Mesothelial cell of epicardium (in vitro differentiated cells): ENCODE results near the gene NUP210. TPM values are rescaled to one million over a fixed set of nuclear protein-coding genes. Genes with fewer than 3 reads are reported as not detected.
A peak's percentile ranks its signal among the peaks of the same experiment; 100 is the strongest.

ENCODE experiments used
- DNase-seq, 2 experiments: peaks; one replicate each; pipeline ENCODE4 v3.0.0; 2021; ENCODE audit warnings: low spot score in 2 of 2; ENCODE audit not compliant: unreplicated experiment in 2 of 2
- H3K27ac Mint-ChIP-seq: 2 replicates; pipeline ENCODE4 v1.8.0; 2021; ENCODE audit warnings: mixed read lengths
- H3K27me3 Mint-ChIP-seq: 2 replicates; pipeline ENCODE4 v1.8.0; 2021; ENCODE audit warnings: low read depth, mixed read lengths
- H3K36me3 Mint-ChIP-seq: 2 replicates; pipeline ENCODE4 v1.8.0; 2021; ENCODE audit warnings: mixed read lengths
- H3K4me1 Mint-ChIP-seq: 2 replicates; pipeline ENCODE4 v1.8.0; 2021; ENCODE audit warnings: mixed read lengths
- H3K4me3 Mint-ChIP-seq: 2 replicates; pipeline ENCODE4 v1.8.0; 2021; ENCODE audit warnings: mild to moderate bottlenecking, moderate library complexity, mixed read lengths
- H3K9me3 Mint-ChIP-seq: 2 replicates; pipeline ENCODE4 v1.8.0; 2021; ENCODE audit warnings: mixed read lengths
- total RNA-seq: library from RNA; stranded (reverse); gene quantifications from 3 replicates; pipeline ENCODE4 v1.2.1, GENCODE V29; 2021
- TF ChIP-seq, protein P1 (sequence below): fragments of 200-600 bp; sonication (generic); IDR thresholded peaks from one replicate; pipeline ENCODE4 v1.5.0; 2021; ENCODE audit warnings: antibody characterized with exemption; ENCODE audit not compliant: unreplicated experiment

The NUP210 gene
- total RNA-seq, 1 donor from 2014 or later: 27.9 TPM

GRCh38 chr3:13419505-13420044 lies 547 bp downstream of the NUP210 start:
- H3K9me3 Mint-ChIP-seq: no peaks in the 10 kb centered on the region

GRCh38 chr3:13417166-13417947 lies 2.8 kb downstream of the NUP210 start:
- Mint-ChIP-seq H3K27ac (no peak overlapping the region), H3K36me3 (no peaks in the 10 kb centered on the region), H3K27me3 (peaks cover 31% of the 10 kb centered on the region), H3K4me3 (no peak overlapping the region), H3K4me1 (peaks cover 13% of the 10 kb centered on the region), H3K9me3 (no peaks in the 10 kb centered on the region)
- TF ChIP-seq, protein P1, sequence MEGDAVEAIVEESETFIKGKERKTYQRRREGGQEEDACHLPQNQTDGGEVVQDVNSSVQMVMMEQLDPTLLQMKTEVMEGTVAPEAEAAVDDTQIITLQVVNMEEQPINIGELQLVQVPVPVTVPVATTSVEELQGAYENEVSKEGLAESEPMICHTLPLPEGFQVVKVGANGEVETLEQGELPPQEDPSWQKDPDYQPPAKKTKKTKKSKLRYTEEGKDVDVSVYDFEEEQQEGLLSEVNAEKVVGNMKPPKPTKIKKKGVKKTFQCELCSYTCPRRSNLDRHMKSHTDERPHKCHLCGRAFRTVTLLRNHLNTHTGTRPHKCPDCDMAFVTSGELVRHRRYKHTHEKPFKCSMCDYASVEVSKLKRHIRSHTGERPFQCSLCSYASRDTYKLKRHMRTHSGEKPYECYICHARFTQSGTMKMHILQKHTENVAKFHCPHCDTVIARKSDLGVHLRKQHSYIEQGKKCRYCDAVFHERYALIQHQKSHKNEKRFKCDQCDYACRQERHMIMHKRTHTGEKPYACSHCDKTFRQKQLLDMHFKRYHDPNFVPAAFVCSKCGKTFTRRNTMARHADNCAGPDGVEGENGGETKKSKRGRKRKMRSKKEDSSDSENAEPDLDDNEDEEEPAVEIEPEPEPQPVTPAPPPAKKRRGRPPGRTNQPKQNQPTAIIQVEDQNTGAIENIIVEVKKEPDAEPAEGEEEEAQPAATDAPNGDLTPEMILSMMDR: no peak
- no peak for DNase-seq

More at GRCh38 chr3:13419505-13420044, 547 bp downstream of the NUP210 start:
- Mint-ChIP-seq H3K4me1 (peaks cover 13% of the 10 kb centered on the region), H3K36me3 (no peaks in the 10 kb centered on the region), H3K27ac (peak overlapping the region; percentile 30), H3K4me3 (peak overlapping the region; percentile 65), H3K27me3 (peaks cover 32% of the 10 kb centered on the region)
- TF ChIP-seq, protein P1: no peak
- peak in 1 of 2 experiments; percentile 66 for DNase-seq

GRCh38 chr3:13415997-13416793 lies 3.9 kb downstream of the NUP210 start:
- no peaks in the 10 kb centered on the region for H3K9me3 Mint-ChIP-seq
- peaks cover 13% of the 10 kb centered on the region for H3K4me1 Mint-ChIP-seq
- DNase-seq: no peak
- no peaks in the 10 kb centered on the region for H3K36me3 Mint-ChIP-seq
- TF ChIP-seq, protein P1: no peak
- H3K27me3 Mint-ChIP-seq: peaks cover 19% of the 10 kb centered on the region
- H3K4me3 Mint-ChIP-seq: no peak overlapping the region
- H3K27ac Mint-ChIP-seq: no peak overlapping the region

DNA sequence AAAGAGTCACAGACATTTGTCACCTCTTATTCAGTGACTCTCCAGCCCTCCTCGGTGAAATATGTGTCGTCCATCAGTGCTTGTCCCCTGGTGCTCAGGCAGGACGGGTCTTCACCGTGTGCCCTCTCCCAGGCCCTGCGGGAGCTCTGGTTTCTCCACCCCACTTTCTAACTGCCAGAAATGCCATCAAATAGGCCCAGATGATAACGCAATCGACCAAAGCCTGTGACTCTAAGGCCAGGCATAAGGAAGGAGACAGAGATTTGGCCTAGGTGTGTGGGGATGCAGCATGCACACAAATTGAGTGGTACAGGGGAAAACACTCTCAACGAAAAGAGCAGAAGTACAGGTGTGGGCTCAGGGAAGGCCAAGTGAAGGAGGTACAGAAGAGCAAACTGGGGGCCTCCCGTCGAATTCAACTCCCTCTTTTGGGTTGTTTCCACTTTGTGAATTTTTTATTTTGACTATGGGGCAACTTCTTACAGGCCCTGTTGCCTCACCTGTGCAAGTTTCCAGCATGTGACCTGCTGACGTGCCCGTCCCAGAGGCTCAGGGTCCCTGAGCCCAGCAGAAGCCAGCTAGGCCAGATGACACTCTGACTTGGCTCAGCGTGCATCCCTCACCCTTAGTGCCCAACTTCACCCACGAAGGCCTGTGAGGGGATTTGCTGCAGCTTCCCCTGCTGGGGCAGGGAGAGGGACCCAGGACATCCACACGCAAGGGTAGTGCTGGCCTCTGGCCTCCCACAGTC lies 4.7 kb downstream of the NUP210 start:
- TF ChIP-seq, protein P1: no peak
- Mint-ChIP-seq H3K4me3 (no peak overlapping the region), H3K36me3 (no peaks in the 10 kb centered on the region), H3K4me1 (peaks cover 8% of the 10 kb centered on the region), H3K27me3 (peaks cover 12% of the 10 kb centered on the region), H3K27ac (no peak overlapping the region), H3K9me3 (no peaks in the 10 kb centered on the region)
- no peak for DNase-seq

DNA sequence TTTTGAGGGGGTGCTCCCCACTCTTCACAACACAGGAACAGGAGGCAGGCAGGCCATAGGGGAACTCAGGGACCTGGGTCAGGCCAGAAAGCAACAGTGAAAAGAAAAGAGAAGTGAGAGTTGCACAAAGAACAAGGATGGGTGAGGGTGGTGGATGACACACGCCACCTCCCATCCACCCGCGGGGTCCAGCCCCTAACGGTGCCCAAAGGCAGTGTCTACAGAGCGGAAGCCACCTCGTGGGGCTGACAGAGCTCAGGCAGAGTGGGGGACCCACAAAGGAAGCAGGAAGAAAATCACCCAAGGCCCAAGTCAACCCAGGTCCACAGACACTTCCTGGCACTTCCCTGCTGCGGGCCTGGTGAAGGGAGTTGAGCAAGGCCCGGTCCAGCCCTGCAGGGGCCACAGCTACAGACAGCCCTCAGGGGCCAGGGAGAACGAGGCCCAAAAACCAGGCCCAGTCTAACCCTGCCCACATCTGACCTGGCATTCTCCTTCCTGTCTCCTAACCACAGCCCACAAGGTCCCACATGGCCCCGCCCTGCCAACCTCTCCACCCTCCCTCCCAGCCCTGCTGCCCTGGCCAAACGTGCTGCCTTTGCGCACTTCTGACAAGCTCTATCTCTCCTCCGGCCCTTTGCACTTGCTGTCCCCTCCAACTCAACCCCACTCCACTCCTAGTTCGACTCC lies 5.9 kb downstream of the NUP210 start:
- TF ChIP-seq, protein P1: no peak
- Mint-ChIP-seq H3K4me3 (no peak overlapping the region), H3K9me3 (no peaks in the 10 kb centered on the region), H3K36me3 (no peaks in the 10 kb centered on the region), H3K4me1 (peaks cover 5% of the 10 kb centered on the region), H3K27ac (peak overlapping the region; percentile 6), H3K27me3 (peaks cover 10% of the 10 kb centered on the region)
- no peak for DNase-seq
